GM19099 (cell line): ENCODE data around the gene KCNK13.

ENCODE experiments used
- POLR2A ChIP-seq: IDR thresholded peaks from 3 replicates; pipeline ENCODE4 v1.6.1; 2011; ENCODE audit warnings: low read depth; ENCODE audit not compliant: insufficient read length; ENCODE audit errors: extremely low read depth

KCNK13 gene

DNA sequence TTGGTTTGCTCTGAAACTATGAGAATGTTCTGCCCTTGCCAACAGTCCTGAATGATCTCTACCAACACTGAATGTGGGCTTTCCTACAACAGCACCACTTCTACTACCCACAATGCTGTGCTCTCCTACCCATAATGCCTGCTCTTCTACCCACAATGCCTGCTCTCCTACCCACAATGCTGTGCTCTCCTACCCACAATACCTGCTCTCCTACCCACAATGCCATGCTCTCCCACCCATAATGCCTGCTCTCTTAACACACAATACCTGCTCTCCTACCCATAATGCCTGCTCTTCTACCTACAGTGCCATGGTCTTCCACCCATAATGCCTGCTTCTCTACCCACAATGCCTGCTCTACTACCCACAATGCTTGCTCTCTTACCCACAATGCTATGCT is 92.3 kb downstream of the KCNK13 start:
- no peak for TF ChIP-seq POLR2A

GRCh38 chr14:90159146-90159545 is 97.4 kb downstream of the KCNK13 start:
- no peak for TF ChIP-seq POLR2A

DNA sequence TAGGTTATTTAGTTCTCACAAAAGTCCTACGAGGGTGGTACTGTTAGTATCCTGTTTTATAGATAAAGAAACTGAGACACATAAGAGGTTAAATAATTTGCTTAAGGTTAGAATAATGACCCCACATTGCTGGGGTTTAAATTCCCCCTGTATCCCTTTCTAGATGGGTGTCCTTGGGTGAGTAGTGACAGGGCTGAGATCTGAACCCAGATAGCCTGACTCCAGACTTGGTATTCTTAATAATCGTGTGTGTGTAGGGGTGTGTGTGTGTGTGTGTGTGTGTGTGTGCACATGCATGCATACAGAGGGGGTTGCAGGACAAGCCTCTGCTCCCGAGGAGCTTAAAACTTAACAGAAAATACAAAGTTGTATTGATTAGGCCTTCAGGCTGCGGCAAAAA is 97.9 kb downstream of the KCNK13 start:
- TF ChIP-seq POLR2A = no peak

DNA sequence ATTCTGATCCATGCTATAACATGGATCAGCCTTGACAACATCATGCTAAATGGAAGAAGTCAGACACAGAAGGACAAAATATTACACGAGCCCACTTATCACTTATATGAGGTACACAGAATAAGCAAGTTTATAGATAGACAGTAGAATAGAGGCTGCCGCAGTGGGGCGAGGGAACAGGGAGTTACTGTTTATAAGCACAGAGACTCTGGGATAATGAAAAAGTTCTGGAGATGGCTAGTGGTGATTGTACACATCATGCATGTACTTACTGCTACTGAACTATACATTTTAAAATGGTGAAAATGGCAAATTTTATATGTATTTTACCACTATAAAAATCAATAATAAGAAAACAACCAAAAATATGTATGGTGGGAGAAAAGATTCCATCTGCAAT is 99.3 kb downstream of the KCNK13 start:
- no peak for TF ChIP-seq POLR2A

DNA sequence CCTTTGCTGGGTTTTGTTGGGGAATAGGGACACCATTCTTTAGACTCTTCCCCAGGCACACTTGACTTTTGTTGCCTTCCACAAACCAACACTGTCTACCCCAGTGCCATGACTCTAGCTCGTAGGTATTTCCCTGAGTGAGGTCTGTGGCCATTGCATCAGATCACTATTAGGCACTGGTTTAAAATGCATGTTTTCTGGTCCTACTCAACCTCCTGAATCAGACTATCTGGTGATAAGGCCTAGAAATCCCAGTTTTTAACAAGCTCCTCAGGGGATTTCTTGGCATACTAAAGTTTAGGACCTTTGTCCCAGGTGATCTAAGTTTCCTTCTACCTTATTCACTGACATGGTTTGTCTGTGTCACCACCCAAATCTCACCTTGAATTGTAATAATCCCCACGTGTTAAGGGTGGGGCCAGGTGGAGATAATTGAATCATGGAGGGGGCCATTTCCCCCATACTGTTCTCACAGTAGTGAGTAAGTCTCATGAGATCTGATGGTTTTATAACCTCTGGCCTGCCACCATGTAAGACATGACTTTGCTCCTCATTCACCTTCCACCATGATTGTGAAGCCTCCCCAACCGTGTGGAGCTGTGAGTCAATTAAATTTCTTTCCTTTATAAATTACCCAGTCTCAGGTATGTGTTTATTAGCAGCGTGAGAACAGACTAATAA is 106.8 kb downstream of the KCNK13 start:
- no peak for TF ChIP-seq POLR2A

DNA sequence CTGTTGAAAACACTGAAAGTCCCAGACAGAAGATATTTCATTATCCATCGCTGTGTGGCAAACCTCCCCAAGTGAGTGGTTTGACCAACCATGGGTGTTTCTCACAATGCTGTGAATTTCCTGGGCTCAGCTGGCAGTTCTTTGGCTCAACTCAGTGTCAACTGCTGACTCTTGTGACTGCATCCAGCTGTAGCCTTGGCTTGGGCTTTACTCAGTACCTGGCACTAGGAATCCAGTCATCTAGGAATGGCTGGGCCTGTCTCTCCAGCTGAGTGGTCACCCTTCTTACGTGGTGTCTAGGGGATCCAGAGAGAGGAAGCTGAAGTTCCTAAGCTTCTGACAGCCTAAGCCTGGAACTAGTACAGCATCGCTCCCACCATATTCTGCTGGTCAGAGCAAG is 113.8 kb downstream of the KCNK13 start:
- no peak for TF ChIP-seq POLR2A

- no peak for TF ChIP-seq POLR2A
These were observed 115.9 kb downstream of the KCNK13 start for GRCh38 chr14:90177539-90178189.

- TF ChIP-seq POLR2A = no peak
These were observed 117.6 kb downstream of the KCNK13 start for GRCh38 chr14:90179357-90179756.

- no peak for TF ChIP-seq POLR2A
These were observed 118.3 kb downstream of the KCNK13 start for GRCh38 chr14:90179809-90180779.

DNA sequence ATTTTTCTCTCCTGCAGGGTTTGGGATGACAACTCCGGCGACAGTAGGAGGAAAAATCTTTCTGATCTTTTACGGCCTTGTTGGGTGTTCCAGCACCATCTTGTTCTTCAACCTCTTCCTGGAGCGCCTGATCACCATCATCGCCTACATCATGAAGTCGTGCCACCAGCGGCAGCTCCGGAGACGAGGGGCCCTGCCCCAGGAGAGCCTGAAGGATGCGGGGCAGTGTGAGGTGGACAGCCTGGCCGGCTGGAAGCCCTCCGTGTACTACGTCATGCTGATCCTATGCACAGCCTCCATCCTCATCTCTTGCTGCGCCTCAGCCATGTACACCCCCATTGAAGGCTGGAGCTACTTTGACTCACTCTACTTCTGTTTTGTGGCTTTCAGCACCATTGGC is 122.3 kb downstream of the KCNK13 start:
- no peak for TF ChIP-seq POLR2A

GRCh38 chr14:90184571-90185266 is 122.9 kb downstream of the KCNK13 start:
- no peak for TF ChIP-seq POLR2A

DNA sequence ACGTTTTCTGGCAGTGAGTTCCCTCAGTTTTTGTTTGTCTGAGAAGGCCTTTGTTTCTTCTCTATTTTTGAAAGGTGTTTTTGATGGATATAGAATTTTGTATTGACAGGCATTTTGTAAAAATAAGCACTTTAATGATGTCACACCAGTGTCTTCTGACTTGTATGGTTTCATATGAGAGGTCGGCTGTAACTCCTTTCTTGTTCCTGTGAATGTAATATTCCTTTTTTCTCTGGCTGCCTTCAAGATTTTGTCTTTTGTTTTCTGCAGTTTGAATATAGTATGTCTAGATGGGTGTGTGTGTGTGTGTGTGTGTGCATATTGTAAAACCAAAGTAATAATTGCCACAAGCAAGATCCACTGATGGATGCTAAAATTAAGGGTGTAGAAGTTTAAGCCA is 126.8 kb downstream of the KCNK13 start:
- TF ChIP-seq POLR2A = no peak

DNA sequence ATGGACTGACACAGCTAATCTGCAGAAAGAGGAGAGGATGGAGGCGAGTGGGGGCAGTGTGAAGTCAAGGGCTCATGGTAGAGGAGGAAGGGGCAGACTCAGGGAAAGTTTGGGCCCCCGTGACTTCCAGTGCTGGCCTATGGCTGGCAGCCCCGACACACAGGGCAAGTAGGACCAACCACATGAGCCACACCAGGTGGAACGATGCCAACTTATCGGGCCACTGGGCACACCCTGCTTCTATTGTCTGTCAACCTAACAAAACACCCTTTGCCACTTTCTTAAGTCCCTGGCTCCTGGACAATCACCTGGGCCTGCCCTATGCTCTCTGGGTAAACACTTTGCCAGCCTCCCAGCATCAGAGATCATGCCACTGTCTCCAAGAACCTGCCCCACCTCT is 129.4 kb downstream of the KCNK13 start:
- TF ChIP-seq POLR2A = no peak

- TF ChIP-seq POLR2A = no peak
These were observed 129.8 kb downstream of the KCNK13 start for GRCh38 chr14:90191585-90191984.

GRCh38 chr14:90193925-90194324 is 132.1 kb downstream of the KCNK13 start:
- no peak for TF ChIP-seq POLR2A
